H1 (cell line): ENCODE measurements around the gene RPL18A.

ENCODE experiments used
- NANOG ChIP-seq: IDR thresholded peaks from 2 replicates; pipeline ENCODE4 v1.6.1; 2011; ENCODE audit warnings: low read length, low read depth, mild to moderate bottlenecking, inconsistent platforms; ENCODE audit not compliant: insufficient read depth, poor library complexity, severe bottlenecking
- TF ChIP-seq, protein P1 (sequence below), 3 experiments: IDR thresholded peaks; 1 replicate in 2 of 3; 2 replicates in 1 of 3; pipeline versions ENCODE4 v1.5.1 to v1.6.1; 2011; ENCODE audit warnings: low read length in 3 of 3, mild to moderate bottlenecking in 3 of 3, inconsistent platforms in 2 of 3, low read depth in 1 of 3, moderate library complexity in 1 of 3; ENCODE audit not compliant: insufficient read depth in 1 of 3; ENCODE audit errors: control extremely low read depth in 1 of 3
- TF ChIP-seq, protein P2 (sequence below): IDR thresholded peaks from 2 replicates; pipeline ENCODE4 v1.6.1; 2012; ENCODE audit warnings: inconsistent platforms

DNA sequence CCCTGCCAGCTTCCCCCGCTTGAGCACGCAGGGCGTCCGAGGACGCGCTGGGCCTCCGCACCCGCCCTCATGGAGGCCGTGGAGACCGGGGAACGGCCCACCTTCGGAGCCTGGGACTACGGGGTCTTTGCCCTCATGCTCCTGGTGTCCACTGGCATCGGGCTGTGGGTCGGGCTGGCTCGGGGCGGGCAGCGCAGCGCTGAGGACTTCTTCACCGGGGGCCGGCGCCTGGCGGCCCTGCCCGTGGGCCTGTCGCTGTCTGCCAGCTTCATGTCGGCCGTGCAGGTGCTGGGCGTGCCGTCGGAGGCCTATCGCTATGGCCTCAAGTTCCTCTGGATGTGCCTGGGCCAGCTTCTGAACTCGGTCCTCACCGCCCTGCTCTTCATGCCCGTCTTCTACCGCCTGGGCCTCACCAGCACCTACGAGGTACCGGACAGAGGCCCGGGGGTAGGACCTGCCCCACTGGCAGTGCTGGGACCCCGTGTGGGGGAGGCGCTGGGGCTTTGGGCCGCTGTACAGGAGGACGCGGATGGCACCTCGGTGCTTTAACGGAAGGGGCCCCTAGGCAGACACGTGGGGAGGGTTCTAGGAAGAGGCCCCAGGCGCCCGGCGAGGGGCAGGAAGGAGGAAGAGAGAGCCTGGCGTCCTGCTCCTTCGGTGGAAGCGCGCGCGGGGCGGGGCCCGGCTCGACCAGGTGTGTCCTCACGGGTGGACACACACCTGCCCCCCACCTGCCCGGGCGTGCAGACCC is 12.7 kb downstream of the RPL18A start:
- TF ChIP-seq, protein P1, sequence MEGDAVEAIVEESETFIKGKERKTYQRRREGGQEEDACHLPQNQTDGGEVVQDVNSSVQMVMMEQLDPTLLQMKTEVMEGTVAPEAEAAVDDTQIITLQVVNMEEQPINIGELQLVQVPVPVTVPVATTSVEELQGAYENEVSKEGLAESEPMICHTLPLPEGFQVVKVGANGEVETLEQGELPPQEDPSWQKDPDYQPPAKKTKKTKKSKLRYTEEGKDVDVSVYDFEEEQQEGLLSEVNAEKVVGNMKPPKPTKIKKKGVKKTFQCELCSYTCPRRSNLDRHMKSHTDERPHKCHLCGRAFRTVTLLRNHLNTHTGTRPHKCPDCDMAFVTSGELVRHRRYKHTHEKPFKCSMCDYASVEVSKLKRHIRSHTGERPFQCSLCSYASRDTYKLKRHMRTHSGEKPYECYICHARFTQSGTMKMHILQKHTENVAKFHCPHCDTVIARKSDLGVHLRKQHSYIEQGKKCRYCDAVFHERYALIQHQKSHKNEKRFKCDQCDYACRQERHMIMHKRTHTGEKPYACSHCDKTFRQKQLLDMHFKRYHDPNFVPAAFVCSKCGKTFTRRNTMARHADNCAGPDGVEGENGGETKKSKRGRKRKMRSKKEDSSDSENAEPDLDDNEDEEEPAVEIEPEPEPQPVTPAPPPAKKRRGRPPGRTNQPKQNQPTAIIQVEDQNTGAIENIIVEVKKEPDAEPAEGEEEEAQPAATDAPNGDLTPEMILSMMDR (IDR thresholded peaks at IDR 0.05; ENCODE audit: control extremely low read depth in 1 of 3, insufficient read depth in 1 of 3, low read depth in 1 of 3, low read length in 3 of 3): no peak
- TF ChIP-seq NANOG: no peak
- TF ChIP-seq, protein P2, sequence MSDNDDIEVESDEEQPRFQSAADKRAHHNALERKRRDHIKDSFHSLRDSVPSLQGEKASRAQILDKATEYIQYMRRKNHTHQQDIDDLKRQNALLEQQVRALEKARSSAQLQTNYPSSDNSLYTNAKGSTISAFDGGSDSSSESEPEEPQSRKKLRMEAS: no peak
